ENCODE results near the gene TCF4.

GRCh38 chr18:55447672-55448018 is 140.3 kb downstream of the TCF4 start:
- TF ChIP-seq CTCF (conservative IDR thresholded peaks at IDR 0.05; ENCODE audit: low read depth, low read length) (no peak), EZH2phosphoT487 (IDR thresholded peaks at IDR 0.05; ENCODE audit: borderline replicate concordance, low read length) (no peak), EZH2 (IDR thresholded peaks at IDR 0.05; ENCODE audit: low read length, unreplicated experiment) (no peak)
